Hepatic stellate cell (primary cell): Measurements from ENCODE around the gene FRMD4A.
"Not testable (repeated sequence)": the region's sequence is repeated elsewhere in the genome, so short reads cannot be mapped to it uniquely, and the experiment has no call there.

Source experiments
- DNase-seq: peaks from one replicate; pipeline ENCODE4 v3.0.0; 2011; ENCODE audit warnings: low spot score

Gene FRMD4A

GRCh38 chr10:13883636-13884444 is 446.9 kb downstream of the FRMD4A start:
- no peak for DNase-seq

GRCh38 chr10:13882119-13882711 is 448.5 kb downstream of the FRMD4A start:
- DNase-seq, result peak; percentile 85

- no peak for DNase-seq
Measured at GRCh38 chr10:13880760-13881159, 450.0 kb downstream of the FRMD4A start.

GRCh38 chr10:13877154-13877909 is 453.4 kb downstream of the FRMD4A start:
- DNase-seq, result peak; percentile 73

- no peak for DNase-seq
Measured at GRCh38 chr10:13873196-13873595, 457.5 kb downstream of the FRMD4A start.

GRCh38 chr10:13872411-13872810 is 458.3 kb downstream of the FRMD4A start:
- no peak for DNase-seq

- DNase-seq, result no peak
Measured at GRCh38 chr10:13871776-13872175, 458.9 kb downstream of the FRMD4A start.

GRCh38 chr10:13871011-13871410 is 459.7 kb downstream of the FRMD4A start:
- DNase-seq, result no peak

- DNase-seq, result no peak
Measured at GRCh38 chr10:13869295-13869664, 461.4 kb downstream of the FRMD4A start.

GRCh38 chr10:13868528-13869294 is 462.0 kb downstream of the FRMD4A start:
- DNase-seq, result no peak

GRCh38 chr10:13867822-13868221 is 462.9 kb downstream of the FRMD4A start:
- no peak for DNase-seq

- peak; percentile 60 for DNase-seq
Measured at GRCh38 chr10:13865758-13866491, 464.8 kb downstream of the FRMD4A start.

GRCh38 chr10:13865220-13865619 is 465.5 kb downstream of the FRMD4A start:
- not testable (repeated sequence) for DNase-seq

GRCh38 chr10:13862546-13863233 is 468.0 kb downstream of the FRMD4A start:
- DNase-seq, result no peak

GRCh38 chr10:13860886-13861285 is 469.8 kb downstream of the FRMD4A start:
- no peak for DNase-seq

GRCh38 chr10:13859979-13860654 is 470.6 kb downstream of the FRMD4A start:
- no peak for DNase-seq

GRCh38 chr10:13858709-13859108 is 472.0 kb downstream of the FRMD4A start:
- DNase-seq, result no peak

- no peak for DNase-seq
Measured at GRCh38 chr10:13857451-13857850, 473.3 kb downstream of the FRMD4A start.

- DNase-seq, result peak; percentile 76
Measured at GRCh38 chr10:13853854-13854253, 476.9 kb downstream of the FRMD4A start.

GRCh38 chr10:13852872-13853271 is 477.9 kb downstream of the FRMD4A start:
- DNase-seq, result no peak
